GM21447 (cell line): ENCODE results near the gene NIT1.

Experiments used
- ATAC-seq: cut with Tn5 transposase; IDR thresholded peaks from one replicate; pipeline ENCODE4 v1.9.1; 2021; ENCODE audit not compliant: unreplicated experiment

NIT1 gene

DNA sequence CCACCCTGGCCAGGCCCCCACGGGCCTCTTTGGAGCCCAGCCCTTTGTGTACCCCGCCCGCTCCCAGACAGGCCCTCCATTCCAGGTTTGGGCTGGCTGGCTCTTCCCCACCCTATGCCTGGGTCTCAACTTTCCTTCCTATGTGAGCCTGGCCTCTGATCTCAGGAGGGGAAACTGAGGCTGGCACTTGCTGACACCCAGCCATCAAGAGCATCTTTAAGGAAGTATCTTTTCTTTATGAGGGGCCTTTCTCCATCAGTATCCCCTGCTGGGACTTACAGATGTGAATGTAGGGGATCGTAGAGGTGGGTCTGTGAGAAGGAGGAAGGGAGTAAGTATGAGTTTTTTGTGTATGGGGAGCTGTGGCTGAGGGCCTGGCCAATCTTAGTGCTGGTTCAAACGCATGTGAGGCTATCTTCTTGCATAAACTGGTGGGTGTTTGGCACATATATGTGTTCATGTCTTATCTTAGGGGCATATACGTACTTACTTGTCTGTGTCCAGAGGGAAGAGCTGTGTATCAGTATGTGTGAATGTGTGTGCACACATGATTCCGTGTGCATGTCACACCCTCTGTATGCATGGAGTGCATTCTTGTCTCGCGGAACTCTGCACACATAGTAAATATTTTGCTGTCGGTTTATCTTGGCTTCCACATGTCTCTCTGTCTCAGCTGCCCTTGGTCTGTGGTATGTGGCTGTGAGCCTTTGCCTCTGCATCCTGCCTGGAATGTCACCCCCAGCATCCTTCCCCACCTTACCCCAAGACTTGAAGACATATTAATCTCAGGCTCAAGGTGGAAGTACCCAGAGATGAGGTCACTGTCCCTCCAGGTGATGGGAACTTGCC lies 33.9 kb upstream of the NIT1 start:
- no peak for ATAC-seq

DNA sequence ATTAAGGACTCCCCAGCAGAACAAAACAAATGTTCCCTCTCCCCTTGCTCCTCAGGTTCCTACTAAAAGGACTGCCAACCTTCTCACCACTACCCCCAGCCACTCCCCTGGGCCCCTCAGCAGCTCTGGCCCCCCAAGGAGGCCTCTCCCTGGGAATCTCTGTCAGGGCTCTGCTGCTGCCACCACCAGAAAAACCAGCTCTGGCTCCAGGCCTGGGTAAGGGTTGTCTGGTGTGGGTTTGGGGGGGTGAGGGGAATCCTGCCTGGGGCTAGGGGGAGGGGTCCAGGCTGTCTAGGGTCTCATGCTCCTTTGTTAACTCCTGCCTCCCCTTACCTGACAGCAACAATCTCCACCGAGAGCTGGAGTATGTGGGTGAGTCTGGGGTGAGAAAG lies 33.3 kb upstream of the NIT1 start:
- ATAC-seq = no peak

DNA sequence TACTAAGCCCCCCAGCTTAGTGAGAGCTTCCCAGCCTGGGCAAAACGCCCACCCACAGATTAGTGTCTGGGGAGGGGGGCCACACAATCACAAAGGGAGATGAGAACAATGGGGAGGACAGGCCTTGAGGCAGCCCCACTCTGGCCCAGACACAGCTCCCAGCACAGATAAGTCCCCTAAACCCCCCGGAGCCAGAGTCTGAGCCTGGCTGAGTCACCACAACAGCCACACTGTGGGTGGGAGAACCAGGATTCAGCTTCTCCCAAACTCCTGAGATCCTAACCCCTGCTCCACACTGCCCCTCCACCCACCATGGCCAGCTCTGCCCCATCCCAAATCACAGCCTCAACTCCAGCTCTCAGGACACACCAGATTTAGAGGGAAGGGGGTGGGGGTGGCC lies 32.7 kb upstream of the NIT1 start:
- no peak for ATAC-seq

DNA sequence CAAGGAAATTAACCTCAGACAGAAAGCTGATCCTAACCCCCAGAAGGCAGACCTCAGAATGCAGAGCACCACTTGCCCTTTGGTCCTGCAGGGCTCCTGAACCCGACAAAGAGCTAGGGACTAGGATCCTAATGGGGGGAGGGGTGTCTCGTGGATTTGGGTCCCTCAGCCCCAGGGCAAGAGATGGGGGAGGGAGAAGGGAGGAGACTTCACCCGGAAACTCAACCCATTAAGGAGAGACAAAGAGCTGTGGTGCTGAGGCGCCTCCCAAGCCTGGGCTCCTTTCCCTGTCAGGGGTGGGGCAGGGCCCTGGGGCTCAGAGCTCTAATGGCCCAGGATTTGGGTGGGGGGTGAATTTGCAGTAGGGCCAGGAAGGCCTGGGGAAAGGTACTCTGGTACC lies 31.4 kb upstream of the NIT1 start:
- no peak for ATAC-seq

DNA sequence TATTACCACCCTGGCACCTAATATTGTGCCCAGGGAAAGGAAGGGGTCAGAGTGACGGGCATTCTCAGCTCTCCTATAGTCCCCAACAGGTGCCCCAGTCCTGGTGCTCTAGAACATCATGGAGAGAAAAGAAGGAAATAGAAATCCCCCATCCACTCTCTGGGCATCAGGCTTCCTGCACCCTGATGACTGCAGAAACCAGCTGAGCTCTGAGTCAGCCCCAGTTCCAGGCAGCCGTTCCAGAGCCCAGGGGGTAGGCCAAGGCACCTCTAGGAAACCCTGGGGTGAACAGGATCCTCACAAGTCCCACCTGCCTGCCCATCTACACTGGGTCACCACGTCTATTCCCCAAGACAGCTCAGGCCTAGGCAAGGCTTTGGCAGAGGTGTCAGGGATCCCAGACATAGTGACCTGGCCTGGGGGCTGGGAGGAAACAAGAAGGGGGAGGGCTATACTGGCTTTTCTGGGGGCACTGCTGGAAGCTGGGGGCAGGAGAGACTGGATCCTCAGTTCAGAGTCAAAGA lies 29.3 kb upstream of the NIT1 start:
- ATAC-seq = no peak

DNA sequence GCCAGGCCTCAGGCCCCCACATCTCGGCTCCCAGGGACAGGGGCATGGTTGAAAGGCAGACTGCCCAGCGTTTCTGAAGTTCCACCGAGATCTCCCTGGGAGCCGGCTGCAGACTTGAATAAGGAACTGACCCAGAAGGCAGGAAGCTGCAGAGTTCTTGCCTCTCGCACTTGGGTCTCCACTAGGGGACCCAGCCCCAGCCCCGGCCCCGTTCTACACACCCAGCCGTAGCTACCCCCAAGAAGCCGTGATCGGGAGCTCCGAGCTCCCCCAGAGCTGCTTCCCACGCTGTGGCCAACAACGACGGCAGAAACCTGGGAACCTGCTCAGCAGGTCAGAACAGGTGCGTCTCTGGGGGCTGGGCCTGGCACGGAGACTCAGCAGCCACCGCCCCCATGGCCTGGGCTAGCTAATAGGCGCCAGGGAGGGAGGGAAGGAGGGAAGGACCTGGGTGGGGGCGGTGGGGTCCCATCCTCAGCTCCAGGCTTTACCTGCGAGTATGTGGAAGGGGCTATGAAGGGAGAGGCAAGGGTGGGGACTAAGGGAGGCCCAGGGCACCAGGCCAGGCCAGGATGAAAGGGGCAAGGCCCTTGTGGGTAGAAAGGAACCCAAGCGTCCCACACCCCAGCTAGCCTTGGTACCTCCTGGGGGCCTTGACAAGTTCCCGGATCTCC lies 28.5 kb upstream of the NIT1 start, which contains the start of gene NECTIN4:
NECTIN4 (minus strand) TSS at position 308 of the 674 bp plus-strand sequence; CDS start at position 46, 262 bp downstream.
- ATAC-seq = no peak

DNA sequence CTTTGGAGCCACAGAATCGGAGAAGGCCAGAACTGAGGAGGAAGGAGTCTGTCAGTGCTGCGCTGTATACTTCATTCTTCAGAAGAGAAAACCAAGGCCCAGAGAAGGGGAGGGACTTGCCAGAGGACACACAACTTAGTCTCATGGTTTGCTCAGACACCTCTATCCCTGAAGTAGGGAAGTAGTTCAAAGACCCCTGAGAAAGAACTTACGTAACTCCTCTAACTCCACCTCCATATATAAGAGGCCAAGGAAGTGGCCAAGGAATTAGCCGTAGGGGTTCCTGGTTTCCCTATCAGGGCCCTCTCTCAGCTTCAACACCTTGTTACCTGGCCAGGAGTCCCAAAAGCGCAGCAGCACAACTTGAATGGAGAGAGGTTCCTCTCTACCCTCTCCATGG lies 28.0 kb upstream of the NIT1 start:
- no peak for ATAC-seq

DNA sequence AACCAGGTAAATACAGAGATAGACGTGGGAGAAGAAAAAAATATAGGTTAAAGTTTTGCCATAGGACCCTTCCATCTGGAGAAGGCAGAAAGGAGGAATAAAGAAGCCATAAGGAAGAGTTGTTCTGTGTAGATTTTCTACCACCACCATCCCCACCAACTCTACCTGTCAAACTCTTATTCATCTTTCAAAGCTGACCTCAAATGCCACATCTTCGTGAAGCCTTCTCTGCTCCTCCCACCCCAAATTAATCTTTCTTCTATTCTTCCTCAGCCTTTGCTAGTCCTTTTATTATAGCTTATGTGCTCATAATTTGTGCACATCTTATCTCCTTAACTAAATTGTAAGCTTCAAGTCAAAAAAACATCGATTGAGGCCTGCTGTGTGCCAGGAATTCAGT lies 27.3 kb upstream of the NIT1 start:
- no peak for ATAC-seq

DNA sequence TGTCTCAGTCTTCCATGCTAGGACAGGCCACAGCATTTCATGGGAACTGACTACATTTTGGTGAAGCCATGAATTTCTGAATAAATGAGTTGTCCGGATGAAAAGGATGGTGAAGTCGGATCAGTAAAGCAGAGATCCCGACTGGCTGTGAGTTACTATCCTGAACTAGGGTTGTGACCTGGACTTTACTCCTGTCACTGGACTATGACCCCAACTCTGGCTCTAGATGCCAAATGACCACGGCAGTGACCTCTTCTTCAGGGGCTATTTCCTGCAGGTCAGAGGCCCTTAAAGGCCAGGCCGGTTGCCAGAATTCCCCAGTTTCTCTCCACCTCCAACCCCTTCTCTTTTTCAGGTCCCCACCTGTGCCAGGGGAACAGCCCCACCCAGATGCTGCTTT lies 26.8 kb upstream of the NIT1 start:
- no peak for ATAC-seq

DNA sequence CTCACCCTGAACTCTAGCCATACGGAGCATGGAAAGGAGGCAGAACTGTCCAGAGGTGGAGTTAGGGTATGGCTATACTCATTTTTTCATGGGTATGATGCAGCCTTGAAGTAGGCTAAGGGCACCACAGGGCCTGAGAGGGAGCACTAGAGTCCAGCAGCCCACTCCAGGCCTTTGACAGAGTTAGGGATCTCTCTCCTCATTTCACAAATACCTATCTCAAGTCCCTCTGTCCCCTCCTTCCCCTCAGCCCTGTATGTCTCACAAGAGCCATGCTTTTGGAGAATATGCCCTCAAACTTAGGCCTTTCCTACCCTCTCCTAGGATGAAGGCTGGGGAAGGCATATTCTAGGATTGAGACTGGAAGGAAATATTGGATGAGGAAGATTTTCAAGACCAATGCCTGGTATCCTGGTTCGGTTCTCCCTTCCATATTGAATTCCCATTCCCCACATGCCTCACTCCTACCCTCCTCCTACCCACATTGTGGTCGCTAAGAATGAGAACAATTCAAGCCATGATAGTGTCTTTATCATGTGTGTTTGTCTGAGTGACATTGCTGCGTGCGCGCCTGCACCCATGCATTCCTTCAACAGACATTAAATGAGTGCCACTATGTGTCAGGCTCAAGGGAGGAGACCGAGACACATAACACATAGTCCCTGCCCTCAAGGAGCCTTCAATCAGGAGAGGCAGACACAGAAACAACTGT lies 26.0 kb upstream of the NIT1 start:
- no peak for ATAC-seq

DNA sequence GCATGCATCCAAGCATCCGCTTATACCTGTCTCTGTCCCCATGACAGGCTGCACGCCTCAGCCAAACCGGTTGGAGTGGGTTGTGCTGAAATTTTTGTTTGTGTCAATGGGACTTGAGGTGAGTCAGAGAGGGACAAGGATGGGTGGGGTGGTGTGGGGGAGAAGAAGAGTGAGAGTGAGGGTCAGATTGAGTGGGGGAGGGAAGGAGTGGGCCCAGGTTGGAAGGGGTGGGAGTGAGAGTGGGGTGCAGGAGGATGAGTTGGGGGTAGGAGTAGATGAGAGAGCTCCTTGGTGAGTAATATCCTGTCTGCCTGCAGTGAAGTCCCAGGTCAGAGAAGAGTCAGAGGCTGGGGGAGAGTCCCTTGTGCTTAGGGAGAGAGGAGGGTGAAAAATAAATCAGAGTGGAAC lies 25.3 kb upstream of the NIT1 start:
- ATAC-seq = no peak

DNA sequence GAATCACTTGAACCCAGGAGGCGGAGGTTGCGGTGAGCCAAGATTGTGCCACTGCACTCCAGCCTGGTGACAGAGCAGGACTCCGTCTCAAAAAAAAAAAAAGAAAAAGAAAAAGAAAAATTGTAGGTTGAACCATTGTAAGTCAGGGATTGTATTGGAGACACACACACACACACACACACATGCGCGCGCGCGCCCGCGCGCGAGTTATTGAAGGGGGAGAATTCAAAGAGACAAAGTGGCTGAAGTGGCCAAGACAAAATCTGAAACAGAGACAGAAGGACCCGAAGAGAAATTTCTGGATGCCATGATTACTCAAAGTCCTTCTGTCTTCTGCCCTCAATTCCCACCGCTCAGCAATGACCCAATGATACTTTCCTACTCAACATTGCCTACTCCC lies 23.4 kb upstream of the NIT1 start:
- no peak for ATAC-seq

DNA sequence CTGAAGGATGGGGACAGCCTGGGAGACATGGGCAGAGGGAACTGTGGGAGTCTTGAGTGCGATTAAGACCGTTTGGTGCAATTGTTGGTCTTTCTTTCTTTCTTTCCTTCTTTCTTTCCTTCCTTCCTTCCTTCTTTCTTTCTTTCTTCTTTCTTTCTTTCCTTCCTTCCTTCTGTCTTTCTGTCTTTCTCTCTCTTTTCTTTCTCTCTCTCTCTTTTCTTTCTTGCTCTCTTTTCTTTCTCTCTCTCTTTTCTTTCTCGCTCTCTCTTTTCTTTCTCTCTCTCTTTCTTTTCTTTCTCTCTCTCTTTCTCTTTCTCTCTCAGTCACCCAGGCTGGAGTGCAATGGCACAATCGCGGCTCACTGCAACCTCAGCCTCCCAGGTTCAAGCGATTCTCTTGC lies 22.7 kb upstream of the NIT1 start:
- no peak for ATAC-seq

DNA sequence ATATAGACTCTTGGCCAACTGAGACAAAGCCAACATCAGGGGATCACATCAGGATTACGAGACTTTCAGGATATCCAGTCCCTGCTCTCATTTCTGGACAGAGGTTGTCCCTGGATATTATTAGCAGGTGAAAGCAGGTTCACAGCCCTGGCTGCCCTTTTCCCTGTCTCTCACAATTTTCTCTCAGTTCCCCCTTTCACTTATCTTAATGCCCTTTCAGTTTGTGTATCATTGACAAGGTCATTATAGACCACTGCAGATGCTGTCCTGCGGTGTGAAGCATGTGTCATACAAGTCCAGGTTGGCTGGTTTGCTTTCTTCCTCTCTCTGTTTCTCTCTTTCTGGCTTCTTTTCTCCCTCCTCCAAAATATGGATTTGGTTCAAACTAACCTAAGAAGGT lies 21.9 kb upstream of the NIT1 start:
- peak; percentile 51 for ATAC-seq

DNA sequence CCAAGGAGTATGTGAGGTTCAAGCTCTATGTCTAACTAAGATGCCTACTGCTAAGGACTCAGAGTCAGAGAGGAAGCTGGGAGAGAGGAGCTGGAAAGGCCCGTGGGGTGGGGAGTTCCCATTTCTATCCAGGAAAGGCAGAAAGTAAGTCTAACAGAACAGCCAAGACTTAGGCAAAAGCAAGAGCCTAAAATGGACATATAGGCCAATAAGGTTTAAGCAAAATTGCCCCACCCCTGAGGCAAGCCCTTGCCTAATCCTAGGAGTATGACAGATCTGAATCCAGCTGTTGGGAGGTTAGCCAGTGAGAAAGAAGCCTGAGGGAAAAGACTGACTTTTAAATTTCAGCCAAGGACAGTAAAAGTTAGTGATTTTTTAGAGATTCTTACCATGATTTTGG lies 21.4 kb upstream of the NIT1 start:
- ATAC-seq = no peak

DNA sequence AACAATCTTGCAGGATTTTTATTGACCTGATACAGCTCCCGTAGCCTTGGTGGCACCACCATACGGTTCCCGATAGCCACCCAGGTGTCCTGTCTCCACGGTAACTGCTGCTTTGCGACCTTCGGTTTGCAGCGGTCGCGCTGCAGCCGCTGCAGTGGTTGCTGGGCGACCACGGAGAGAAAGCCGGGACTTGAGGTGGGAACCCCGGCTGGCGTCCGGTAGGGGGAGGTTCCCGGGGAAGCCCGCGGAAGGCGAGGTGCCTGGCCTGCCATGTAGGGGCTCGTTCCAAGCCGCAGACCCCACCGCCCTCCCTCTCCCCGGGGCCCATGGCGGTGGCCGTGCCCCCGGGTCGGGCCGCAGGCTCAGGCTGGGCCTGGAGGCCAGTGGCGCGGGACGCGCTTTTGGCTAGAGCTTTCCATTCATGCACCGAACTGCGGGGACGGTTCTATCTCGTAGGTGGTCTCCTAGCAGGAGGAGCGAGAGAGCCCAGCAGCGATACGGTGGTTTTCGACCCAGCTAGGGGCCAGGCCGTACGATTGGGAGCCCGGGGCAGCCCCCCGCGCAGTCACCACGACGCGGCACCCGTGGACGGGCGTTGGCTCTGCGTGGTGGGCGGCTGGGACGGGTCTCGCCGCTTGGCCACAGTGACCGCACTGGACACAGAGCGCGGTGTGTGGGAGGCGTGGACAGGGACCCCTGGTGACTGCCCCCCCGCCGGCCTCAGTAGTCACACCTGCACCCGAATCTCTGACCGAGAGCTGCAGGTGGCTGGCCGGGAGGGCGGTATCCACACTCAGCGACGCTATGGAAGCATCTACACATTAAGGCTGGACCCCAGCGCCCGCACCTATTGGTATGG lies 19.5 kb upstream of the NIT1 start, which contains the start of gene KLHDC9:
KLHDC9 (plus strand) TSS at position 152 of the 859 bp plus-strand sequence; CDS start at position 327, 175 bp downstream.
- ATAC-seq = peak; percentile 65

DNA sequence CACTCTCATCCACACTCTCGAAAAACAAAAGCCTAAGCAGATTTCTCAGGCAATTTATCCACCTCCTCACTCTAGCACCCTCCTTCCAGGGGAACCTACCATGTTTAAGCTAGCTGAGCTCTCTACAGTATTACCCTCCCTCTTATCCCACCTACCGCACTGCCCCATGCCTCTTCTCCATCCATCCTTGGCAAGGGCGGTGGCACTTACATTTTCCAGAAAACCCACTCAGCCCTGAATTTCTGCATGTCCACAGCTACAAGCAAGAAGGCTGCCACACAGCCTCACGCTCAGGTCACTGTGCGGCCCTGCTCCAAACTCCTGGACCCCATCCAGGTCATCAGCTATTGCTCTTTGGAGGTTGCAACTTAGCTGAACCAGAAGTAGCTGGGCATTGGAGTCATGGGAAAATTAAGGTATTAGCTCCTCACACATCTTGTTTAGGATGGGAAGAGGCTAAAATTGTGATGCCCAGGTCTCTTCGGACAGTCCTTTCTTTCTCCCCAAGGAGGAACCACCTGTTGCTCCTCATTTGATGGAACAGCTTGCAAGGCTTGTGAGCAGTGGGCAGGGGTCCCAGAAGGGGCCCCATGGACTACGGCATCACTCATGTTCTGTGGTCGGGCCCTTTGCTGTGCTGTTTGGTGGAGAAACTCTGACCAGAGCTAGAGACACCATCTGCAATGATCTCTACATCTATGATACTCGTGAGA lies 18.7 kb upstream of the NIT1 start:
- no peak for ATAC-seq

DNA sequence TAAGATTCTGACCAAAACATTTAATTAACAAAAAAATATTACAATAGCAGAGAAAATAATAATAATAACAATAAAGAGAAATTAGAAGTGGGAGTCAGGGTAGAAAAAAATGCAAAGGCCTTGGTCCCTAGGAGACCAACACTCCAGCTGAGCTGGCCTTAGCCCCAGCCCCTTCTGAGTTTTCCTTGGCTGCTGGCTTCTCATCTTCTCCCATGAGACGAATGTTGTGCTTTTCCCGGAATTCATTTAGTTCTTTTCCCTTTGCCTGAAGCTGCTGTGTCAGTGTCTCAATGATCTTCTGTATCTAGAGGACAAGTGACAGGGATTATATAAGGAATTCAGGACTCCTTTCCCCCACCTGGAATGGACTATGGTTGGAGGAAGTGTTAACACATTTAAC lies 17.3 kb upstream of the NIT1 start:
- ATAC-seq = no peak

DNA sequence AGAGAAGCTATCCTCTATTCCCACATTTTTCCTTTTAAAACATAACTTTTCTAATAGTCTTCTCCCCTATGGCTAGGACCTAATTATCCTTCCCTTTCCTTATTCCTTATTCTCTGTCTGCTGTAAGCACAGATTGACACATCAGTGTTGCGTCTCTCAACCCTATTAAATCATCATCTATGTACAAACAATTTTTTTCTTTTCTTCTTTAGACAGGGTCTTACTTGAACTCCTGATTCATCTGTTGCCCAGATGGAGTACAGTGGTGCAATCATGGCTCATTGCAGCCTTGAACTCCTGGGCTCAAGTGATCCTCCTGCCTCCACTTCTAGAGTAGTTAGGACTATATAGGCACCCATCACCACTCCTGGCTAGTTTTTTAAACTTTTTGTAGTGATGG lies 11.5 kb upstream of the NIT1 start:
- ATAC-seq = no peak

DNA sequence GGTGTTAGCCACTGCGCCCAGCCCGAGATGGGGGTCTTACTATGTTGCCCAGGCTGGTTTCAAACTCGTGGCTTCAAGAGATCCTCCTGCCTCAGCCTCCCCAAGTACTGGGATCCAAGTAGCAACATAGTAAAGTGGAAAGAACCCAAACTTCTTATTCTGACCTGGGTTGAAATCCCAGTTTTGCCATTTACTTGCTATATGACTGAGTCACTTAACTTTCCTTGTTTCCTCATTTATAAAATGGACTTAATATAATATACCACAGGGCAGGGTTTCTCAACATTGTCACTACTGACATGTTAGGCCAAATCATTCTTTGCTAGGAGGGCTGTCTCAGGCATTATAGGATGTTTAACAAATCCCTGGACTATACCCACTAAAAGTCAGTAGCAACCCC lies 6.8 kb upstream of the NIT1 start:
- no peak for ATAC-seq
